Activated CD4-positive, alpha-beta T cell treated with anti-CD3 and anti-CD28 coated beads for 36 hours (primary cell): ENCODE results near the gene HOXC6. TPM values are rescaled to one million over a fixed set of nuclear protein-coding genes. Genes with fewer than 3 reads are reported as not detected.
"Not testable (repeated sequence)": the region's sequence is repeated elsewhere in the genome, so short reads cannot be mapped to it uniquely, and the experiment has no call there.

Source experiments
- ATAC-seq: fragments of 200-7000 bp; cut with Tn5 transposase; one replicate; pipeline ENCODE4 v1.10.0; 2021; ENCODE audit warnings: mild to moderate bottlenecking, moderate library complexity
- CTCF ChIA-PET: fragments of 350-600 bp; sonication (Branson Sonifier 250); formaldehyde crosslinking; loops from one replicate; lab custom pipeline; 2021; ENCODE audit warnings: antibody characterized with exemption; lab: Charles Lee
- POLR2A ChIA-PET: fragments of 350-600 bp; sonication (Branson Sonifier 250); formaldehyde crosslinking; loops from one replicate; lab custom pipeline; 2021; ENCODE audit warnings: antibody characterized with exemption, inconsistent platforms; lab: Charles Lee
- DNase-seq: peaks from one replicate; pipeline ENCODE4 v3.0.0-alpha.2; 2020
- H3K27ac Mint-ChIP-seq: one replicate; pipeline ENCODE4 v1.8.0; 2021; ENCODE audit warnings: mixed read lengths
- H3K27me3 Mint-ChIP-seq: one replicate; pipeline ENCODE4 v1.8.0; 2021; ENCODE audit warnings: mixed read lengths
- H3K36me3 Mint-ChIP-seq: one replicate; pipeline ENCODE4 v1.8.0; 2021; ENCODE audit warnings: low read depth, mixed read lengths
- H3K4me1 Mint-ChIP-seq: one replicate; pipeline ENCODE4 v1.8.0; 2021; ENCODE audit warnings: mixed read lengths
- H3K4me3 Mint-ChIP-seq: one replicate; pipeline ENCODE4 v1.8.0; 2021; ENCODE audit warnings: mild to moderate bottlenecking, moderate library complexity, mixed read lengths
- H3K9me3 Mint-ChIP-seq: one replicate; pipeline ENCODE4 v1.8.0; 2021; ENCODE audit warnings: low read depth, mixed read lengths
- intact Hi-C, 2 experiments: fragments of 100-400 bp; cut with DNase I in 1 of 2; cut with micrococcal nuclease in 1 of 2; formaldehyde crosslinking; loops; one replicate each; pipeline versions ENCODE4 v1.14.2 to v1.15.1; 2022 to 2024; cut with DNase I, micrococcal nuclease
- total RNA-seq, 2 experiments: library from RNA; stranded (reverse); gene quantifications; one replicate each; pipeline ENCODE4 v1.2.3, GENCODE V29; 2021

HOXC6 gene
- total RNA-seq, 2 experiments from 2014 or later: not detected

DNA sequence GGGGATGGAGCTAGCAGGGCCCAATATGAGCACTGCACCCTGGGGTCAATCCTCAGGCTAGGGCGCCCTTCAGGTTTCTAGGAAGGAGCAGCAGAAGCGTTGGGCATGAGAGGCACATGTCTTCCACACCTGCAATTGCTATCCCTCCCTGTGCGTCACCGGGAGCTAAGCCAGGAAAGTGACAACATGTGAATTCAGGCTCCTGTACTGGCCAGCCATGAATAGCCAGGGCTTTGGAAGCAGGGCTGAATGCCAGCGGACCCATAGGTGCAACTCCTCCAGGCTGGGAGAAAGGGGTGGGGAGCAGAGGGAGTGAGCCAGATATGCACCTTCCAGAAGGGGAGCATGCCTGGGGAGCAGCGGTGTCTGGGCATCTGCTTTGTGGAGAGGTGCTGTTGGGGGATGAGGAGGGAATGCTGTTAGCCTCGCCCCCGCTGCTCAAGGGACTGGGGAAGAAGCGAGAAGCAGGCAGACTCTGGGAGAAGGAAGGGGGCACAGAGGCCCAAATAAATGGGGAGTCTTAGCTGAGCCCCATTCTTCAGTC is 10.7 kb downstream of the HOXC6 start:
- Mint-ChIP-seq H3K27me3 (peaks cover 63% of the 10 kb centered on the region), H3K4me3 (no peak overlapping the region), H3K4me1 (peaks cover 5% of the 10 kb centered on the region), H3K27ac (no peak overlapping the region), H3K36me3 (no peaks in the 10 kb centered on the region), H3K9me3 (no peaks in the 10 kb centered on the region)
- no peak for DNase-seq
- intact Hi-C loops: no loop called here
- ATAC-seq: no peak
- POLR2A ChIA-PET: no interaction called here
- CTCF ChIA-PET: interaction anchor here (1.2 to 1.8 kb wide), 2 partner anchors 175 to 361 kb away, joined by 3 to 5 read pairs; no protein-coding TSS in a partner anchor

DNA sequence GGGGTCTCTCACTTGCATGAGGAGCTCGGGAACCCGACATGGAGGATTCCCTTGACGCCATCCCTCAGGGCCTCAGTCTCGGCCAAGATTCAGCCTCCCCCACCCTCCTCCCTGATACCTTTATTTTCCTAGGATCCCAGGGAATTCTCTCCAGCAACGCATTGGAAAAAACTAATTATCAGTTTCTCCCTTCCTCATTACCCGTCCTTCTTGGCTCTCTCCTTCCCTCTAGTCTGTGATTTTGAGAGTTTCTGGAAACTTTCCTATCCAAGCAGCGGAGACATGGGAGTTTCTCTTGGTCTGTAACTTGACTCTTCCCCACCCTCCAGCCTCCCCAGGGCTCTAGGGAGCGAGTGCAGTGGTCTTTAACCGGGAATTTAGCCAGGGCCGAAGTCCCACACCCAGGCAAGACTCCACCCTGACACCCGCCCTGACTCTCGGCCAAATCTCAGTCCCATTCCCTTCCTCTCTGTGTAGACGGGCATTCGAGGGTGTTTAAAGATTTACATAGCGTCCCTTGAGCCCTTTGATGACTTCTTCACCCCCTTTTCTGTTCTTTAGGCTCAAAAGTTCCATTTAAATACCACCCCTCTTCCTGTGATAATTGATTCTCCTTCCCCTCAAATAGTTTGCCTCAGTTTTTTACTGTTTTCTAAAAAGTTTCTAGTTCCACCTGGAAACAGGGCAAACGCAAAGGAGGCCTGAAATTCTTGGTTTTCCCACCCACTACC is 11.3 kb downstream of the HOXC6 start:
- no peaks in the 10 kb centered on the region for H3K36me3 Mint-ChIP-seq
- no peak overlapping the region for H3K4me3 Mint-ChIP-seq
- H3K4me1 Mint-ChIP-seq: peaks cover 2% of the 10 kb centered on the region
- no peaks in the 10 kb centered on the region for H3K9me3 Mint-ChIP-seq
- POLR2A ChIA-PET: no interaction called here
- no peak overlapping the region for H3K27ac Mint-ChIP-seq
- intact Hi-C loops: no loop called here
- ATAC-seq (no peak), DNase-seq (no peak)
- CTCF ChIA-PET: interaction anchor here (1.8 kb wide), 1 partner anchor 175 kb away, joined by 5 read pairs; no protein-coding TSS in a partner anchor
- H3K27me3 Mint-ChIP-seq: peaks cover 59% of the 10 kb centered on the region

DNA sequence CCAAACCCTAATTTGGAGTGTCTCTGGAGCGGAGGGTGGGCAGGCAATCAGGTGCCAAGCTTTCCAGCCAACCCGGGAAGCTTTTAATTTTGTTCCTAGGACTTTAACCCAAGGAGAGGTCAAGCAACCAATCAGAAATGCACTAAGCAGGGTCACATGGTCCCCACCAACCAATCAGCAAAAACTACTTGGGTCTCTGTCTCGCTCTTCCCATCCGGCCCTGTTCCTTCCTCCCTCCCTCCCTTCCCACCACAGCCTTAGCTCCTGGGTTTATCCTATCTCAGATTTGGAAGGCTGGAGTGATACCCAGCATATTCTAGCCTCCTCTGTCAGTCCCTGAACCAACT is 11.9 kb downstream of the HOXC6 start:
- no peaks in the 10 kb centered on the region for H3K9me3 Mint-ChIP-seq
- H3K4me3 Mint-ChIP-seq: no peak overlapping the region
- POLR2A ChIA-PET: no interaction called here
- no peak for DNase-seq
- CTCF ChIA-PET: interaction anchor here (1.8 kb wide), 1 partner anchor 174 kb away, joined by 5 read pairs; no protein-coding TSS in a partner anchor
- intact Hi-C loops: no loop called here
- H3K27ac Mint-ChIP-seq: no peak overlapping the region
- H3K27me3 Mint-ChIP-seq: peaks cover 61% of the 10 kb centered on the region
- H3K4me1 Mint-ChIP-seq: peaks cover under 1% of the 10 kb centered on the region
- ATAC-seq: no peak
- no peaks in the 10 kb centered on the region for H3K36me3 Mint-ChIP-seq

DNA sequence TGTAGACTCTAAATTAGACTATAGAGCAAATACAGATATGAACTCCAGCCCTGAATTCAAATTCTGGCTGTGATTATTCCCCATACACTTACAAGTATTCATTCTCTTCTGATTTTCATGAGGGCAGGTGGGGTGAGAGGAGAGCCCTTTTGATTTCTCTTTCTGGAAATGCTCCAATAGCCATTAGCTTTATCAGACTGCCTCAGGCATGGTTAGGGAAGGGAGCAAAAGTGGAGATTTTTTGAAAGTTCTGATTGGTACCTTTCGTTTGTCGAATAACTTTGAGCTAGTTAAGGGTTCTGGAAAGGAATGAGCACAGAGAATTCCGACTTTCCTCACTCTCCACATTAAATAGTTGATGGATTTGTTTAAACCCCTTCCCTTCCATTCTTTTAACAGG is 12.4 kb downstream of the HOXC6 start:
- no peaks in the 10 kb centered on the region for H3K4me1 Mint-ChIP-seq
- no peak overlapping the region for H3K4me3 Mint-ChIP-seq
- H3K9me3 Mint-ChIP-seq: no peaks in the 10 kb centered on the region
- intact Hi-C loops: no loop called here
- DNase-seq: no peak
- no peak overlapping the region for H3K27ac Mint-ChIP-seq
- POLR2A ChIA-PET: no interaction called here
- no peaks in the 10 kb centered on the region for H3K36me3 Mint-ChIP-seq
- peaks cover 63% of the 10 kb centered on the region for H3K27me3 Mint-ChIP-seq
- CTCF ChIA-PET: interaction anchor here (0.6 to 1.8 kb wide), 5 partner anchors 10 to 174 kb away, joined by 3 to 5 read pairs (median 4); no protein-coding TSS in a partner anchor
- ATAC-seq: no peak

DNA sequence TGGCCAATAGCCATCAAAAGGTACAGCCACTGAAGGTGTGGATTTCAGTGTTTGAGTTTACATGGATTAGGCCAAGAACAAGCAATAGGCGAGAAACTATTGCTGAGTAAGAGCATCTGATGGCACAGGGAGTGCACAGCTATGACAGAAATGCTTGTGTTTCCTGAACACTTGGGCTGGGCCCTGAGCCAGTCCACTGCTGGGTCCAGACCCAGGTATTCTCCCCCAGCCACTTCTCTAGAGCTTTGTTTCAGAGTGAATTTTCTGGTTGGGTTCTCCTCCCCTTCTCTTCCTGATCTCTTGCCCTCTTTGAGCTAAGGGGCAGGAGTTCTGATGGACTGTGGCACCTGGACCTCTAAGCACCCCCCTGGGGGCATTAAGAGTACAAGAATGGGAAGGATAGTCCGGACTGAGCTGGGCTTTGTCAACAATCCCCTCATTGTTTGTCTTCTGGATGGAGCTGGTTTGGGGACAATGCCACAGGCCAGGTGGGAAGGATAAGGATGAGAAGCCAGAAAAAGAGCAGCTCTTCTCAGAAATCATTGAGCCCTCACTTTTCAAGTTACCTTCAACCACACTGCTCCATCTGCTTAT is 13.0 kb downstream of the HOXC6 start:
- Mint-ChIP-seq H3K9me3 (no peaks in the 10 kb centered on the region), H3K36me3 (no peaks in the 10 kb centered on the region), H3K27ac (no peak overlapping the region), H3K4me3 (no peak overlapping the region), H3K27me3 (peaks cover 62% of the 10 kb centered on the region), H3K4me1 (no peaks in the 10 kb centered on the region)
- no peak for ATAC-seq
- DNase-seq: no peak
- intact Hi-C loops: no loop called here
- ChIA-PET POLR2A (no interaction called here), CTCF (interaction anchor here (0.6 to 1.8 kb wide), 6 partner anchors 9 to 173 kb away, joined by 3 to 5 read pairs (median 4); no protein-coding TSS in a partner anchor)

DNA sequence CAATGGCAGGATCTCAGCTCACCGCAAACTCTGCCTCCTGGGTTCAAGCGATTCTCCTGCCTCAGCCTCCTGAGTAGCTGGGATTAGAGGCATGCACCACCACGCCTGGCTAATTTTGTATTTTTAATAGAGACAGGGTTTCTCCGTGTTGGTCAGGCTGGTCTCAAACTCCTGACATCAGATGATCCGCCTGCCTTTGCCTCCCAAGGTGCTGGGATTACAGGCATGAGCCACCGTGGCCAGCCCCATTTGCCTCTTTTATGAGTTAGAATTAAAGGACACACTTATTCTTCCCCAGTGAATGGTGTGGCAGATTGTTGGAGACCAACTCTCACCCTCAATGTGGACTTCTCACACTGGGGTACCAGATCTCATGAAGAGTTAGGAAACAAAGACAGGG is 13.8 kb downstream of the HOXC6 start:
- H3K4me1 Mint-ChIP-seq, H3K9me3 Mint-ChIP-seq, H3K36me3 Mint-ChIP-seq, POLR2A ChIA-PET, H3K27ac Mint-ChIP-seq, ATAC-seq, H3K4me3 Mint-ChIP-seq, DNase-seq, intact Hi-C loops: not testable (repeated sequence)
- CTCF ChIA-PET: interaction anchor here (0.6 to 1.3 kb wide), 4 partner anchors 10 to 1073 kb away, joined by 3 to 5 read pairs (median 4); no protein-coding TSS in a partner anchor
- H3K27me3 Mint-ChIP-seq: peaks cover 64% of the 10 kb centered on the region

DNA sequence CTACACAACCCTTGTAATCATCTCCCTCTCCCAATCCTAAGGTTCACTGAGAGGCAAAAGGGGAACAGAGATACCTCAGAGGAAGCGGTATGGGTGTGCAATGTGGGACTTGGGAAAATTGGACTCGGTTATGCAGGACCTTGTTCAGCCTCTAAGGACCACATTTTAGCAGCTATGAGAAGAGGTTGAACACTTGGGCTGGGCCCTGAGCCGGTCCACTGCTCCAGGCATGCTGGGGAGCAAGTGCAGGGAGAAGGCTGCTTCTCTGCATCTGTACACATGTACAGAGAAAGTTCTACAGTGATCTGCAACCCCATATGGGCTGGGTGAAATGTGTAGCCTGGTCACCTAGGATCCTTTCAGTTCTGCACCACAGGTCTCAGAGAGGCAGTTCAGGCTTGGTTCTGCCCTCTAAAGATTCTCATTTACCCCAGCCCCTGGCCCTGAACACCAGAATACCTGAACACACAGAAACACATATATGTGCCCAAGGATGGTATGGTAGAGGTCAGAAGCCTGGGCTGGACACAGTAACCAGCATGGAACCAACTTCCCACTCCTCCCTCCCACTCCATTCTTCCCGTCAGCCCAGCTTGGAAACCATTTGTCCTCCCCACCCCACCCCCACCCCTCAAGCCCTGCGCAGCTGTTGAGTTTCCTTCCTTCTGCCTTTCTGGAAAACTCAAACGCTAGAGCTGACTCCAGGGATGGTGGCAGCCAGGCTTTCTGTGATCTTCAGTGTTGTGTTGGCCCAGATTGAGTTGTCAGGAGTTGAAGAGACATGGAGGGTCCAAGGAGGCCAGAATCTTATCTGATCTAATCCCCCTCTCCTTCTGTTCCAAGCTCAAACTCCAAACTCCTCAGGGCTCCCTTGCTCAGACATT is 15.0 kb downstream of the HOXC6 start:
- Mint-ChIP-seq H3K4me3 (no peak overlapping the region), H3K9me3 (no peaks in the 10 kb centered on the region), H3K36me3 (no peaks in the 10 kb centered on the region), H3K27me3 (peaks cover 65% of the 10 kb centered on the region), H3K27ac (no peak overlapping the region), H3K4me1 (peaks cover 5% of the 10 kb centered on the region)
- ChIA-PET POLR2A (no interaction called here), CTCF (interaction anchor here (0.7 to 1.2 kb wide), 3 partner anchors 12 to 22 kb away, joined by 3 to 4 read pairs (median 4); partner anchors contain the start of gene HOXC6)
- intact Hi-C loops: no loop called here
- no peak for DNase-seq
- ATAC-seq: no peak

DNA sequence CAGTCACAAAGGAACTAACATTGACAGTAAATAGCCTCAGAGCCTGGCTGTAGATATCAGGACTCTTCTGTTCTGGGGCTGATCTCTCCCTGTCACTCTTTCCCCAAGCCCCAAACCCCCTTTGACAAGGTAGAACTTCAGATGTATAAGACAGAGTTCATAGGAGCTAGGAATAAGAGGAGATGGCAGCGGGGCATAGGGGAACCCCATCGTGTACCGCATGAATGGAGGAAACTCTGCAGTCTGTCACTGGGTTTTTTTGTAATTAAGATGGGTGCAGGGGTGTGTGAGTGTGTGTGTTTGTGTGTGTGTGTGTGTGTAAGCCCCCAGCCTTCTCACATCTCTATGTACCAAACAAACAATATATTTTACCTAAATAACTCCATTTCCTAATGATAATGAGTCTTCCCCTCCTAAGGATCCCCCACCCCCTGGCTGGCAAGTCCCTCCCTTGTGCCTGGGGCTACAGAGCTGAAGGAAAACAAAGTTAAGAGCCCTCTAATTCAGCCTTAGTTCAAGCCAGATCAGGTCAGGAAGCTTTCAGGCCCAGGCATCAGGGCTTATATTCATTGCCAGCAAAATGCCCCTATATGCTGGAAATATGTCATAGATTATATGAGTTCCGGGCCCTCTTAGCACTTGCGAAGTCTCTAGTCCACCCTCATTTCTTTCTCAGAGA is 16.3 kb downstream of the HOXC6 start:
- POLR2A ChIA-PET: no interaction called here
- no peak overlapping the region for H3K27ac Mint-ChIP-seq
- H3K9me3 Mint-ChIP-seq: no peaks in the 10 kb centered on the region
- peaks cover 67% of the 10 kb centered on the region for H3K27me3 Mint-ChIP-seq
- no peak overlapping the region for H3K4me3 Mint-ChIP-seq
- ATAC-seq (no peak), DNase-seq (no peak)
- H3K4me1 Mint-ChIP-seq: peaks cover 5% of the 10 kb centered on the region
- intact Hi-C loops: loop anchor here in 1 of 2 experiments (5.0 kb wide), 1 partner anchor 37 kb away; the partner anchor contains the start of gene HOXC8
- H3K36me3 Mint-ChIP-seq: no peaks in the 10 kb centered on the region
- CTCF ChIA-PET: interaction anchor here (0.5 to 1.3 kb wide), 4 partner anchors 10 to 147 kb away, joined by 3 to 5 read pairs (median 4); no protein-coding TSS in a partner anchor

DNA sequence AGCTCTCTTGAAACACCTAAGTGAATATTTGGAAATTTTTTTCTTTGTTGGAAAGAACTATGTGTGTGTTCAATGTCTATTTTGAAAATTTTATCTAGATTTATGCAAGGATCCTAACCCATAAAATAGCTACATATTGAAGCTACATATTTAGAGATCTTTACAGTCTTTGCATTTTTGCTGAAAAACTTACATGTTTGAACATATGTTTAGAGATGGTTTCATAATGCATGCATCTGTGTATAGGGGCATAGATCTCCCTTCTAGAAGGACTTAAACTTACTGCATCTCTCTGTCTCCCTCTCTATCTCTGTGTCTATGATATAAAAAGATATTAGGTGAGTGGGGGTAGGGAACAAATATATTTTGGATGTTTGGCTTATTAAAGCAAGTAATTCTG is 17.2 kb downstream of the HOXC6 start:
- peaks cover 10% of the 10 kb centered on the region for H3K4me1 Mint-ChIP-seq
- peaks cover 67% of the 10 kb centered on the region for H3K27me3 Mint-ChIP-seq
- intact Hi-C loops: loop anchor here in 1 of 2 experiments (5.0 kb wide), 1 partner anchor 38 kb away; the partner anchor contains the start of gene HOXC8
- ATAC-seq (no peak), DNase-seq (no peak)
- H3K27ac Mint-ChIP-seq: no peak overlapping the region
- no peak overlapping the region for H3K4me3 Mint-ChIP-seq
- ChIA-PET POLR2A (no interaction called here), CTCF (interaction anchor here (0.6 to 1.3 kb wide), 5 partner anchors 11 to 146 kb away, joined by 3 to 5 read pairs (median 4); no protein-coding TSS in a partner anchor)
- no peaks in the 10 kb centered on the region for H3K9me3 Mint-ChIP-seq
- no peaks in the 10 kb centered on the region for H3K36me3 Mint-ChIP-seq

DNA sequence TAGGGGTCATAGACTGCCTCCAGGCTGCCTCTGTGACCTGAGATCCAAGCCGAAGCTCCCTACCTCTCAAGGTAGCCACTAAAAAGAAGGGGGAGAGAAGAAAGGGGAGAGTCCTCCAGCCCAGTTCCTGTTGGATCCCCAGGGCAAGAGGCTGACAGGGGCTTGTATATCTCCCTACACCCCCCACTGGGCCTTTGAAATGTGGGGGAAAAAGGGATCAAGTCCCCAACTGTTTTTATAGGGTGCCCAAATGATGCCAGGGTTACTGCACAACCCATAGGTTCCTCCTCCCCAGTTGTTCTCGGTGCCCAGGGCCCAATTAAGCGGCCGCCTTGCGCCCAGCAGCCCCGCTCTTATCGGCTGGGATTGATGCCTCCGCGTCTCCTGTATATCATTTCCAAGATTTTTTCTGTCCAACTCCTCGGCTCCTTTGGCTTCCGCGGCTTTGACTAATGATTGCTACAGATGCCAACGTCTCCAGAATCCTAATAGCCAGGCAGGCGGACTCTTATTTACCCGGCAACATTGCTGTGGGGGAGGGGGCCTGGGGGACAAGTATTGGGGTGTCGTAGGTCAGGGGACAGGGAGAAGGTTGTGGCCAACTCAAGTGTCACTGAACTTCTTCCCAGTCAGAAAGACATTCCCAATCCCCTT is 17.8 kb downstream of the HOXC6 start:
- CTCF ChIA-PET: interaction anchor here (0.6 to 0.9 kb wide), 4 partner anchors 14 to 143 kb away, joined by 3 to 5 read pairs (median 4); partner anchors contain the start of gene SMUG1
- intact Hi-C loops: loop anchor here in 1 of 2 experiments (5.0 kb wide), 1 partner anchor 39 kb away; the partner anchor contains the start of gene HOXC8
- DNase-seq: no peak

More for the DNA sequence above, 17.8 kb downstream of the HOXC6 start:
- ATAC-seq: no peak
- Mint-ChIP-seq H3K4me3 (no peak overlapping the region), H3K9me3 (no peaks in the 10 kb centered on the region), H3K36me3 (no peaks in the 10 kb centered on the region), H3K4me1 (peaks cover 11% of the 10 kb centered on the region), H3K27me3 (peaks cover 69% of the 10 kb centered on the region), H3K27ac (no peak overlapping the region)
- POLR2A ChIA-PET: no interaction called here
